ENCODE data around the gene XIRP2.

DNA sequence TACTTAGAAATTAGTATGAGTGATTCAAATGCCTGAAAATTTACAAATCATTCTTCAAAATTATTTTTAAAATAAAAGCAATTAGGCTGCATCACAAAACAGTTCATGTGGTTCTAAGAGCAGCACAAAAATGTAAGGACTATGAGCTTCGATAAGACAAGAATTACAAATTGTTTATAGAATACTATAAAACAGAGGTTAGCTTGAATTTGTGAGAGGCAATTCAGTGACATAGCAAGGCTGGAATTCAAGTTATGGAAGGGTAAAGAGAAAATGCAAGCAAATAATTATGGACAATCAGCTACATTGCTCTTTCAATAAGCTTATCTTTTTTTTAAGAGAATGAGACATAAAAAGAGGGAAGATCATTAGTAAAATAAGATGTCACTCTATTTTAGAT, 7.1 kb upstream of the XIRP2 start:
- TF ChIP-seq, protein P1, sequence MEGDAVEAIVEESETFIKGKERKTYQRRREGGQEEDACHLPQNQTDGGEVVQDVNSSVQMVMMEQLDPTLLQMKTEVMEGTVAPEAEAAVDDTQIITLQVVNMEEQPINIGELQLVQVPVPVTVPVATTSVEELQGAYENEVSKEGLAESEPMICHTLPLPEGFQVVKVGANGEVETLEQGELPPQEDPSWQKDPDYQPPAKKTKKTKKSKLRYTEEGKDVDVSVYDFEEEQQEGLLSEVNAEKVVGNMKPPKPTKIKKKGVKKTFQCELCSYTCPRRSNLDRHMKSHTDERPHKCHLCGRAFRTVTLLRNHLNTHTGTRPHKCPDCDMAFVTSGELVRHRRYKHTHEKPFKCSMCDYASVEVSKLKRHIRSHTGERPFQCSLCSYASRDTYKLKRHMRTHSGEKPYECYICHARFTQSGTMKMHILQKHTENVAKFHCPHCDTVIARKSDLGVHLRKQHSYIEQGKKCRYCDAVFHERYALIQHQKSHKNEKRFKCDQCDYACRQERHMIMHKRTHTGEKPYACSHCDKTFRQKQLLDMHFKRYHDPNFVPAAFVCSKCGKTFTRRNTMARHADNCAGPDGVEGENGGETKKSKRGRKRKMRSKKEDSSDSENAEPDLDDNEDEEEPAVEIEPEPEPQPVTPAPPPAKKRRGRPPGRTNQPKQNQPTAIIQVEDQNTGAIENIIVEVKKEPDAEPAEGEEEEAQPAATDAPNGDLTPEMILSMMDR (IDR thresholded peaks at IDR 0.05), result no peak
- no peak for TF ChIP-seq EZH2 (IDR thresholded peaks at IDR 0.05)

All from neural progenitor cell (in vitro differentiated cells).